Right atrium auricular region (tissue), 2 donors: ENCODE results near the gene SMIM13. TPM values are rescaled to one million over a fixed set of nuclear protein-coding genes. Genes with fewer than 3 reads are reported as not detected.
"Not testable (repeated sequence)": the region's sequence is repeated elsewhere in the genome, so short reads cannot be mapped to it uniquely, and the experiment has no call there.

Source experiments
- DNase-seq: peaks from one replicate; pipeline ENCODE4 v3.0.0-alpha.2; 2019; ENCODE audit warnings: low spot score
- H3K27ac ChIP-seq, 2 donors: fragments of 200-600 bp; sonication (generic); 1 replicate in 1 of 2; 2 replicates in 1 of 2; pipeline ENCODE4 v1.5.1; 2016 to 2019
- H3K27me3 ChIP-seq, 2 donors: fragments of 200-600 bp; sonication (generic); one replicate each; pipeline versions ENCODE4 v1.5.1 to v1.6.0; 2017 to 2019
- H3K36me3 ChIP-seq: fragments of 200-600 bp; sonication (generic); one replicate; pipeline ENCODE4 v1.5.1; 2016
- H3K4me1 ChIP-seq, 2 donors: fragments of 200-600 bp; sonication (generic); one replicate each; pipeline versions ENCODE4 v1.5.1 to v1.6.0; 2017 to 2019
- H3K4me3 ChIP-seq, 2 donors: fragments of 200-600 bp; sonication (generic); 1 replicate in 1 of 2; 2 replicates in 1 of 2; pipeline ENCODE4 v1.5.1; 2017 to 2019; ENCODE audit warnings: mild to moderate bottlenecking in 1 of 2, moderate library complexity in 1 of 2
- H3K9me3 ChIP-seq, 2 donors: fragments of 200-600 bp; sonication (generic); one replicate each; pipeline ENCODE4 v1.5.1; 2019
- total RNA-seq, 2 donors: library from RNA; depleted of rRNA; stranded (reverse); fragments of >200 nt; gene quantifications; one replicate each; pipeline ENCODE4 v1.1.0, GENCODE V29; 2016
- TF ChIP-seq, protein P1 (sequence below), 2 donors: fragments of 200-600 bp; sonication (generic); IDR thresholded peaks; one replicate each; pipeline ENCODE4 v1.5.1; 2019; ENCODE audit warnings: antibody characterized with exemption in 2 of 2

Gene SMIM13
- total RNA-seq, 2 donors from 2014 or later = 9.0 to 11.3 TPM

DNA sequence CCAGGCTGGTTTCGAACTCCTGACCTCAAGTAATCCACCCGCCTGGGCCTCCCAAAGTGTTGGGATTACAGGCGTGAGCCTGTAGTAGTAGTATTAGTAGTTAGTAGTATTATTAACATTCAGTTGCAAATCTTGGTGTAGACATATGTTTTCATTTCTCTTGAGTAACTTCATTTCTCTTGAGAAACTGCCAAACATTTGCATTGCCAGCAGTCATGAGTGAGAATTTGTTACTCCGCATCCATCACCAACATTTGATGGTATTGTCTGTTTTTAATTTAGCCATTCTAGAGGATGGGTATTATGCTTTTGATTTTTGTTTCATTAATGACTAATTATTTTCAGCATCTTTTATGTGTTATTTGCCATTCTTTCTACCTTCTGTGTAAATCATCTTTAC is 19.4 kb downstream of the SMIM13 start:
- Histone ChIP-seq H3K27me3 (no peaks in the 10 kb centered on the region), H3K4me1 (peaks cover 0 to 11% of the 10 kb centered on the region in 2 donors), H3K36me3 (no peaks in the 10 kb centered on the region), H3K9me3 (no peaks in the 10 kb centered on the region), H3K4me3 (no peak overlapping the region), H3K27ac (no peak overlapping the region)
- TF ChIP-seq, protein P1, sequence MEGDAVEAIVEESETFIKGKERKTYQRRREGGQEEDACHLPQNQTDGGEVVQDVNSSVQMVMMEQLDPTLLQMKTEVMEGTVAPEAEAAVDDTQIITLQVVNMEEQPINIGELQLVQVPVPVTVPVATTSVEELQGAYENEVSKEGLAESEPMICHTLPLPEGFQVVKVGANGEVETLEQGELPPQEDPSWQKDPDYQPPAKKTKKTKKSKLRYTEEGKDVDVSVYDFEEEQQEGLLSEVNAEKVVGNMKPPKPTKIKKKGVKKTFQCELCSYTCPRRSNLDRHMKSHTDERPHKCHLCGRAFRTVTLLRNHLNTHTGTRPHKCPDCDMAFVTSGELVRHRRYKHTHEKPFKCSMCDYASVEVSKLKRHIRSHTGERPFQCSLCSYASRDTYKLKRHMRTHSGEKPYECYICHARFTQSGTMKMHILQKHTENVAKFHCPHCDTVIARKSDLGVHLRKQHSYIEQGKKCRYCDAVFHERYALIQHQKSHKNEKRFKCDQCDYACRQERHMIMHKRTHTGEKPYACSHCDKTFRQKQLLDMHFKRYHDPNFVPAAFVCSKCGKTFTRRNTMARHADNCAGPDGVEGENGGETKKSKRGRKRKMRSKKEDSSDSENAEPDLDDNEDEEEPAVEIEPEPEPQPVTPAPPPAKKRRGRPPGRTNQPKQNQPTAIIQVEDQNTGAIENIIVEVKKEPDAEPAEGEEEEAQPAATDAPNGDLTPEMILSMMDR (IDR thresholded peaks at IDR 0.05) = no peak
- DNase-seq = no peak

DNA sequence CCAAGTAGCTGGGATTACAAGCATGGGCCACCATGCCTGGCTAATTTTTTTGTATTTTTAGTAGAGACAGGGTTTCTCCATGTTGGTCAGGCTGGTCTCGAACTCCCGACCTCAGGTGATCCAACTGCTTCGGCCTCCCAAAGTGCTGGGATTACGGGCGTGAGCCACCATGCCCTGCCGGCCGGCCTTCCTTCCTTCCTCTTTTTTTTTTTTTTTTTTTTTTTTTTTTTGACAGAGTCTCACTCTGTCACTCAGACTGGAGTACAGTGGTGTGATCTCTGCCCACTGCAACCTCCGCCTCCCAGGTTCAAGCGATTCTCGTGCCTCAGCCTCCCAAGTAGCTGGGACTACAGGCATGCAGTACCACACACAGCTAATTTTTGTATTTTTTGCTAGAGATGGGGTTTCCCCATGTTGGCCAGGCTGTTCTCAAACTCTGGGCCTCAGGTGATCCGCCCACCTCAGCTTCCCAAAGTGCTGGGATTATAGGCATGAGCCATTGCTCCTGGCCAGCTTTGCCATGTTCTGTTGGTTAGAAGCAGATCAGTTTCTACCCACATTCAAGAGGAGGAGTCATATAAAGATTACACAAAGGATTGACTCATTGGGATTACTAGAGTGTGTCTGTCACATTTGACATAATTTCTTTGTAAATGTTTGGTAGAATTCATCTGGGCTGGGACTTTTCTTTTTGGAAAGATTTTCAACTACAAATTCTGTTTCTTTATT is 22.3 kb downstream of the SMIM13 start:
- H3K4me3 ChIP-seq, DNase-seq, H3K27me3 ChIP-seq, H3K36me3 ChIP-seq, H3K9me3 ChIP-seq, H3K27ac ChIP-seq: not testable (repeated sequence)
- peaks cover 0 to 11% of the 10 kb centered on the region in 2 donors for H3K4me1 ChIP-seq

- TF ChIP-seq, protein P1 (IDR thresholded peaks at IDR 0.05) = no peak
- H3K9me3 ChIP-seq = no peaks in the 10 kb centered on the region
- H3K27me3 ChIP-seq = no peaks in the 10 kb centered on the region
- H3K36me3 ChIP-seq = no peaks in the 10 kb centered on the region
- DNase-seq = no peak
- H3K4me1 ChIP-seq = peaks cover 0 to 11% of the 10 kb centered on the region in 2 donors
- H3K4me3 ChIP-seq = no peak overlapping the region
- H3K27ac ChIP-seq = no peak overlapping the region
Observed at GRCh38 chr6:11120271-11121005, 26.8 kb downstream of the SMIM13 start.

- no peaks in the 10 kb centered on the region for H3K9me3 ChIP-seq
- no peak overlapping the region for H3K4me3 ChIP-seq
- no peaks in the 10 kb centered on the region for H3K27me3 ChIP-seq
- DNase-seq = no peak
- peaks cover 0 to 11% of the 10 kb centered on the region in 2 donors for H3K4me1 ChIP-seq
- H3K36me3 ChIP-seq = no peaks in the 10 kb centered on the region
- no peak overlapping the region for H3K27ac ChIP-seq
- TF ChIP-seq, protein P1 (IDR thresholded peaks at IDR 0.05) = no peak
Observed at GRCh38 chr6:11121851-11122250, 28.2 kb downstream of the SMIM13 start.

- no peak for DNase-seq
- H3K4me1 ChIP-seq = peaks cover 0 to 11% of the 10 kb centered on the region in 2 donors
- H3K4me3 ChIP-seq = no peak overlapping the region
- no peaks in the 10 kb centered on the region for H3K36me3 ChIP-seq
- H3K9me3 ChIP-seq = no peaks in the 10 kb centered on the region
- H3K27ac ChIP-seq = no peak overlapping the region
- TF ChIP-seq, protein P1 (IDR thresholded peaks at IDR 0.05) = no peak
- no peaks in the 10 kb centered on the region for H3K27me3 ChIP-seq
Observed at GRCh38 chr6:11122380-11122779, 28.7 kb downstream of the SMIM13 start.

- no peaks in the 10 kb centered on the region for H3K27me3 ChIP-seq
- TF ChIP-seq, protein P1 (IDR thresholded peaks at IDR 0.05) = no peak
- no peaks in the 10 kb centered on the region for H3K36me3 ChIP-seq
- peaks cover 0 to 22% of the 10 kb centered on the region in 2 donors for H3K4me1 ChIP-seq
- H3K27ac ChIP-seq = no peak overlapping the region
- H3K4me3 ChIP-seq = no peak overlapping the region
- H3K9me3 ChIP-seq = no peaks in the 10 kb centered on the region
- DNase-seq = no peak
Observed at GRCh38 chr6:11123978-11124377, 30.3 kb downstream of the SMIM13 start.
